Mesenteric fat pad (tissue), 1 donor: ENCODE measurements around the gene HCRT. TPM values are rescaled to one million over a fixed set of nuclear protein-coding genes. Genes with fewer than 3 reads are reported as not detected.
"Not testable (repeated sequence)": the region's sequence is repeated elsewhere in the genome, so short reads cannot be mapped to it uniquely, and the experiment has no call there.

Experiments used
- DNase-seq: peaks from one replicate; pipeline ENCODE4 v3.0.0-alpha.2; 2020; ENCODE audit warnings: low spot score
- total RNA-seq: library from RNA; stranded (reverse); fragmentation: NEBNext Ultra II Directional; extraction: Animal tissue kit (Norgen Biotek cat#: 25700); gene quantifications from one replicate; pipeline ENCODE4 v1.2.1, GENCODE V29; 2021
- donor health status: DM: yes; HTN: yes; CAD: no.

HCRT gene
- total RNA-seq, 1 donor from 2014 or later: not detected

DNA sequence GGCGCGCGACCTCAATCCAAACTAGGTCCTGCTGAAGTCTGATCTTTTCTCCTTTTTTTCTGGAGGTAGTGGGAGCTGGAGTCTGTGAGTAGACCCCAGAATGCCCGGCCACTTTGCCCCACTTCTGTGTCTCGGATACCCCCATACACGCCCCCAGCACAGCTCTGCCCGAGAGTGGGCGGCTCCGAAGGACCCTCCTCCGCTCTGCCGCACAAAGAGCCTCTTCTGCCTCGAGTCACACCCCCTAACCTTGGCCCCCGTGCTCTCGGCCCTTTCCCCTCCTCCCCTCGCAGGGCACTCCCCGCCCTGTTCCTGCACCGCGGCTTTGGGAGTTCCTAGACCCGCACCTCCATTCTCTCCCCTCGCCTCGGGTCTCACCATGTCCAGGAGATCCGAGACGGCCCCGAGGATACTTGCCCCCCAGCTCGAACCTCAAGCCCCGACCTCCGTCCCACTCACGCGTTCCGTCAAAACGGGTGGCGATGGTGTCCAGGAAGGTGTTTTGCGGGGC lies 4.8 kb downstream of the HCRT start:
- DNase-seq: no peak

DNA sequence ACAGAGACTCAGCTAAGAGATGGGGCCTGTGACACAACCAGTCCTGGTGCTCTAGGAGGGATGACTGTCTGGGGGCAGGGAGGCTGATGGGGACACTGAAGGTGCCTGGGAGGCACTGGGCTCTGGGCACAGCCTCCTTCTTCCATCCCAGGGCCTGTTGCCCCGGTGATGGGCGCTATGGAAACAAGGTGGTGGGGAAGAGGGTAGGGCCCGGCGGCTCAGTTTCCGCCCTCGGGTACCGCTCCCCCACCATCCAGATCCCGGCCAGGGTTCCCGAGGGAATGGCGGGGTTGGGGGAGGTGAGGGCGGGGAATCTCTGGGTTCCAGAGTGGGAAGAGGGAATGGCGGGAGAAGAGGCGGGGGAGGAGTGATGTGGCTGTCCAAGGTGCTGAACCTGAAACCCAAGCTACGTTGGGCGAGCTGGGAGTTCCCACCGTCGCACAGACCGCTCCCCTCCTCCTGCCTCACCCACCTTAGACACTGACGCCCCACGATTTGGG lies 5.3 kb downstream of the HCRT start:
- DNase-seq: no peak

DNA sequence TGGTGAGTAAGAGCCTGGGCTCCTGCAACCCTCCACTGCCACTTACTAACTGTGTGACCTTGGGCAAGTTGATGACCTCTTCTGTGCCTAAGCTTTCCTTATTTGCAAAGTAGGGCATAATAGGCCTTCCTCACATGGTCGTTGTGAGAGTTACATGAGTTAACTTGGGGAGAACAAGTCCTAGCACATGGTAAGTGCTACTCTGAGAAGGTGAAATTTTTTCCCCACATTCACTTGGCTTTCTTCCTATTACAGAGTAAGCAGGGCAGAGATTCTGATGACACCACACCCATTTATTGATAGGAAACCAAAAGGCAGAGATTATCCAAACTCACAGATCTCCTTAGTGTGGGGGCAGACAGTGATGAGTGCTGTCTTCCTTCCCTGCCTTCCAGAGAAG lies 5.9 kb downstream of the HCRT start:
- DNase-seq: no peak

DNA sequence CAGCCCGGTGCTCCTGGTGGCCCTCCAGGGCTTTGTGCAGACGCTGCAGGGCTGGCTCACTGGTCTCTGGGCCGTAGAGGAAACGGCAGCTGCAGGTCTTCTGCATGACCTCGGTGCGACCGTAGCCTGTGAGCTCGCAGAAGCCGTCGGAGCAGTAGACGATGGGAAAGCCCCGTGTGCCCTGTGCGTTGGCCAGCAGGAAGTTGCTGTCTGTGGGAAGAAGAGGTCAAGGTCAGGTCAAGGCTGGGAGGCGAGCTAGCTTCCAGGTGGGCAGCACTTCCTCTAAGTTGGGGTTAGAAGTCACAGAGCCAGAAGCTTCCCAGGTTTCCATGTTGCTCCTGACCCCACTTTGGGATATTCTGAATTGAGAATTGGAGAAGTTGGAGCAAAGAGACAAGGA lies 6.4 kb downstream of the HCRT start:
- no peak for DNase-seq

DNA sequence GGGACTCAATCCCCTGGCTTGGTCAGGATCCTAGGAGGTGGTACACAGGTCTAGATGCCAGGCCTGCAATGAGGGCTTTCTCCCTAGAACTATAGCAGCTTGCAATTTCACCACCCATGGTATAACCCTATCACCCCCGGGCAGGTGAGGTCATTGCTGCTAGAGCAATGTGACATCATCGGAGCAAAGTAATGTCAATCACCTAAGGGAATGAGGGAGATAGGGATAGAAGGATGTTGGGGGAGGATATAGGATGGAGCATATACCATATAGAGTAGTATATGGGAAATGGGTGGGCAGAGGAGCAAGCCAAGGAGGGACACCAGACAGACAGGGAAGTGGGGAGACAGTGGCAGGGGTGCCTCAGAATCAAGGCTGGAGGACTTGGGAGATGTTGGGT lies 7.6 kb downstream of the HCRT start:
- DNase-seq: no peak

DNA sequence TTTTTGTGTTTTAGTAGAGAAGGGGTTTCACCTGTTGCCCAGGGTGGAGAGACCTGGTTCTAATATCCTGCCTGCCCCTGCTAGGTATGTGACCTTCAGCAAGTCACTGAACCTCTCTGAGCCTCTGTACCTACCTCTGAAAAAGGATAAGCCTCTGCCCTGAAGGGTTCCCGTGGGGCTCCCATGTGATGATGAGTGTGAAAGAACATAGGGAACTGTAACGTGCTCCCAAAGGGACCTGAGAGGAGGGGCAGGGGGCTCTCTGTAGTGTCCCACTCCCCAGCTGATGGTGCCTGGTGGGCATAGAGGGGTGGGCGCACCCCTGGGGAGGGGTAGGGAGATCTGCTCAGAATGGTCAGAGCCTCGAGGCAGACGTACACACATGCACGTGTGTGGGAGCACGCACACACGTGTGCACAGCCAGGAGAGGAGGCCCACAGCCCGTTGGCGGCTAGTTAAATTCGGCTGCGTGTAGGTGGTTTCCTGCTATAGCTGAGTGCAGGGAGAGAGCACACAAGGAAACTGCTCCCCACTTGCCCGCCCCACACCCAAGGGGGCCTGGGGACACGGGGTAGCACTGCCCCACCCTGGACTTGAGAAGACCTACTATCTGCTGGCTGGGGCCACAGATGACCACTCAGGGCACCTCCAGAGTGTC lies 11.0 kb downstream of the HCRT start:
- DNase-seq: no peak

DNA sequence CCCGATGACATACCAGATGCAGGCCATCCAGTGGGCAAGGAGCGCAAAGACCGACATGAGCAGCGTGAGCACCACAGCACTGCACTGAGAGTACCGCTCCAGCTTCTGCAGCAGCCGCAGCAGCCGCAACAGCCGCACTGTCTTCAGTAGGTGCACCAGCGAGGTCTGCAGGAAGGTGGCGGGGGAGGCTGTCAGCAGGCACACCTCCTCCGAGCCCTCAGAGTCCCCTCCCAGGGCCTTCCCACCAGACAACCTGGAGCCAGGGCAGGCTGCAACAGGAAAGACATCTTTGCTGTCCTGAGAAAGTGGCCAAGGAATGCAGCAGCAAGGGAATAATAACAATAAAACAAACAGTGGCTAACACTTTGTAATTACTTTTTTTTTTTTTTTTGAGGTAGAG lies 13.4 kb downstream of the HCRT start:
- DNase-seq: no peak

DNA sequence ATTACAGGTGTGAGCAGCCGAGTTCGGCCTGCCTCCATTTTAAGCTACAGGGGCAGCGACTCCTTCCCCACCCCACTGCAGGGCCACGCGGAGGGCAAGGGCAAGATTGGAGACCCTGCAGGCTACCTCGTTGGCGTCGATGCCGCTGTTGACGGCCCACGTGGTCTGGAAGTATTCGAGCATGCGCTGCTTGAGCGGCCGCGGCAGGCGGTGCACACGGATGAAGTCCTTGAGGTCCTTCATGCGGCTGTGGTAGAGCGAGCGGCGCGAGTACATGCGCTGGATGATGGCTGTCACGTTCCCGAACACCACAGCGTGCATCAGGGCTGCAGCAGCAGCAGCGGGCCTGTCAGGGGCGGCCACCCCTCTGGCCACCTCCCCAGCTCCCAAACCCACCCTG lies 15.9 kb downstream of the HCRT start:
- DNase-seq: no peak

DNA sequence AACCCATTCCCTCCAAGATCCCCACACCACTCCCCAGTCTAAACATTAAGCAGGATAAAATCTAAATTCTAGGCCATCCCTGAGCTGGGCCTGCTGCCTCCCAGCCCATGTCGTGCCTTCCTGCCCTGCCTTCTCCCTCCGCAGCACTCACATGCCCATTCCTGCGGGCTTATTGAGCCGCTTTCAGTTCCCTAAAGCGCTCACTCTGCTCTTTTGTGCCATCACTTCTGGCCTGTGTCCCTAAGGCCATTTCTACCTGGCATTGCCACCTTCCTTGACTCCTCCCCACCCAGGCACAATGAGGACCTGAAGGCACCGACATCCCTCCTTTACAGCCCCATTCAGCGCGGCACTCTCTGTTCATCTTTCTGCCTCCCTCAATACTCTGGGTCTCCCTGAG lies 17.4 kb downstream of the HCRT start:
- no peak for DNase-seq

DNA sequence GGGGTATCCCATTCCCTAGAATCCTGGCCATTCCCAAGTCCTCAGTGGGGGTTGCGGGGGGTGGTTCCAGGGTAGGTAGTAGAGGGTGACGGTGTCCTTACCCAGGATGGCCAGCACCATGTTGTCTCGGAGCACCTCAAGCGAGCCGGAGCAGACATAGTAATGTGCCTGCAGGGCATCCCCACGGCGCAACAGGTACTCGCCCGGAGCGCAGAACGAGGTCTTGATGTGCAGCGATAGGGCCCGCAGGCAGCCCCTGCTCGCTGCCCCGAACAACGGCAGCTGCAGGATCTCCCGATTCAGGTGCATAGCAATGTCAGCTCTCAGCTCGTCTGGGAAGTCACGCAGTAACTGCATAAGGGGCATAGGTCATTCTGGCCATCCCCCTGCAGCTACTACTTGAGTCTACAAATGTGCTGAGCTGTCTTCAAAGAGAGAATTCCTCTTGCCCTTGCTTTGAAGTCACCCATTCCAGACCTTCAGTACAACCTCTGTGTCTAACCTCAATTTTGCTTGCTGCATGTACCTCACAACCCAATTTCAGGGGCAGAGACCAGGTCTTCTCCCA lies 19.0 kb downstream of the HCRT start:
- no peak for DNase-seq

DNA sequence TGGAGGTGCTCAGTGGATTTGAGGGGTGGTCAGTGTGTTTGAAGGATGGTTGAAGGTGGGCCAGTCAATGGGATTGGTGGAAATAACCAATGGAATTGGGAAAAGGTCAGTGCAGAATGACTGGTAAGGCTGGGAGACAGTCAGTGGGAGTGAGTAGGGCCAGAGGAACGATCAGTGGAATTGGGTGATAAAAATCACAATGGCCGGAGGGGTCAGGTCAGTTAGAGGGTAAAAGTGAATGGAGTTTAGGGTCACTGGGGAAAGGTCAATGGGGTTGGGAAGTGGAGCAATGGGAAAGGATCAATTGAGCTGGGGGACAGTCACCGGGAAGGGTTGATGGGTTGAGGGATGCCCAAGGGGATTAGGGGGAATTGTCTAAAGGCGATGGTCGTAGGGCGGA lies 19.5 kb downstream of the HCRT start:
- no peak for DNase-seq

DNA sequence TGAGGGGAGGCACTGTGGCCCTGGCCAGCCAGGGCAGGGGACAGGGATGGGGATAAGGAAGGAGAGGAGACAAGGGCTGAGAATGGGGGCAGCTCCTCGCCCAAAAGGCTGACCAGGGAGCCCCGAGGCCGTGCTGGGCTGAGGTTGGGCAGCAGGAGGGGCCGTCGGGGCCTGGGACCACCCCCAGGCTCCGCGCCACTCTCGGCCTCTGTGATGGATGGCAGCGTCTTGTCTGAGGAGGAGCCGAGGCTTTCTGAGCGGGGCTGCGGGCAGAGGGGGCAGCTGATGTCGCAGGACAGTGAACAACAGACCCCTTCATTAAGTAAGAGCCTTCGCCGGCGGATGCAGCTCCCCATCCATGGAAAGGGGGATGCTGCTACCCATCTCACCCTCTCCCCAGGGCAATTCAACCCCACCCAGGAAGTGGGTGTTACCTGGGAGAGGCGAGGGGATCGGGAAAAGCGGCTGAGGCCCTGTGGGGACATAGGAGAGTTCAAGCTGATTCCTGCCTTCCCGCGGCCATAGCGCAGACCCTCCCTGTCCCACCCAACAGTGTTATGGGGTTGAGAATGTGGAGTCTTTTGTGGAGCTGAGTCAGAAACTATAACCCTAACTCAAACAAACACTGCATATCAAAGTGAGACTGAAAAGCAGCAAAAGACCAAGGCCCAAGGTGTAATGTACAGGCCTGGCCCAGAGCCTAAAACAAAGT lies 21.4 kb downstream of the HCRT start:
- no peak for DNase-seq

DNA sequence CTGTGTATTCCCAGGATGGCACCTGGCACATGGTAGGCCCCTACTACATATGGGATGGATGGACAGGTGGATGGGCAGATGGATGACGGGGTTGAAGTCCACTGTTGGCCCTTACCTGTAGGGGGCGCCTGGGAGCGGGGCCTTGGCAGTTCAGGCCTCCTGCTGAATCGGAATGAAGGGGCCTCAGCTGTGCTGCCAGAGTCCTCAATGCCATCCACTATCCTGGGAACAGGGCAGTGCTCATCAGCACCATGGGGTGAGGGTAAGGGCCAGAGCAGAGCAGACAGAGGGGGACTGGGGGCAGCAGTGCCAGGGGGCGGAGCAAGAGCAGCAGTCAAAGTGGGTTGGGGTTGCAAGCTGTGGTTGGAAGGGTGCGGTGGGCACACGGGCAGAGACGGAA lies 22.1 kb downstream of the HCRT start:
- DNase-seq: no peak

DNA sequence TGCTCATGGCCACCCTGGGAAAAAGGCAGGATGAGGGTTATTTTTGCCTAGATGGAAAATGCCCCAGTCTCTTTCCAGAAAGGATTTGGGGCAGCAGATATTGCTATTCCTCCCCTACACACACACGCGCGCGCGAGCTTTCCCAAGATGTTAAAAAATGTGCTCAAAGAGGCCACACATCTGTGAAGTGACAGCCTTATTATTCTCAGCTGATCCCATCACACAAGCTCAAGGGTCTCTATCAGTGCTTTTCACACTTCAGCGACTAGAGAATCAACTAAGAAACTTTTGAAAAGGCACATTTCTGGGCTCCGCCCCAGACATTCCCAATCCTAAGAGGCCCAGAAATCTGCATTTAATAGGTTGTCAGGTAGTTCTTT lies 24.7 kb downstream of the HCRT start:
- DNase-seq: no peak

DNA sequence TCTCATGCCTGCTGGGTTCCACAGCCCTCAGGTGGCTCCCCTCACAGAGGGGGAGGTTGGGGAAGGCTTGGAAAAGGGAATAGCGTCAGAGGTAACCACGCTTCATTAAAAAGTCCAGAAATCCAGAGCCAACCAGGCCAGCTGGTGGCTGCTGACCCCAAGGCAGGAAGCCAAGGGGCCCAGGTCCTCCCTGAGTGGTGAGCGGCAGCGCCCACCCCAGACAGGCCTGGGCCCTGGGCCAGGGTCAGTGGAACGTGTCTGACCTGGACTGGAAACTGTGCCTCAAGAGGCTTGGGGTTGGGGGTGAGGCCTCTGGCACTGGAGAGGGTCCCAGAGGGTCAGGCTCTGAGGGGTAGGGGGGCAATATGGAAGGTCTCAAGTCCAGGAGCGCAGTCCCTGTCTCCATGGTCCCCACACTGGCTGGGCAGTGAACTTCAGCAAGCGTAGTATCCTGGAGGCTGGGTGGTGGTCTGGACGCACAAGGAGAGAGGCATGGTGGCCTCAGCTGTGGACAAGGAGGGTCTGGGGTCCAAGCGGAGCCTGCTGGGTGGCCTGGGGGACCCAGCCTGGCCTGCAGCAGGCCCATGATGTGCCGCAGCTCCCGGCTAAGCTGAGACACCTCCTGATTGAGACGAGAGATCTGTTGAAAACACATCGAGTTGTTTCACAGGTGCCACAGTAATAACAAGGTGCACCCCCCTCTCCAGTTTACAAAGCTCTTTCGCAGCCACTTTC lies 25.3 kb downstream of the HCRT start:
- DNase-seq: no peak

DNA sequence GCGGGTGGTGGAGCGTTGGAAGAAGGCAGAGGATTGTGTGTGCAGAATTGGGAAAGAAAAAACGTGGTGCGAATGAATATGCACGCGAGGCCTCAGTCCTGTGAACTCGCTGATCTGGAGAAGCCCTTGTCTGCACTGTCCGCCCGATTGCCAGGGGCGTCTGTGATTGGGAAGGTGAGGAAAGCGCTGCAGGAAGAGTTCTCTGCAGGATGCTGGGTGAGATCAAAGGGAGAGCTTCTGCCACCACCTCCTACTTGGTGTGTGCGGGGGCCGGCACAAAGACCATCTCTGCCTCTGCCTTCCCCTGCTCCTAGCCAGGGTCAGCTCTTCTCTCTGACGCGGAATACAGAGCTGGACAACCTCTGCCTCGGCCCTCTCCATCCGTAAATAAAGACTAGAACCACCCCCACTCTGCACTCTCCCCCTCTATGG lies 29.6 kb downstream of the HCRT start:
- no peak for DNase-seq

DNA sequence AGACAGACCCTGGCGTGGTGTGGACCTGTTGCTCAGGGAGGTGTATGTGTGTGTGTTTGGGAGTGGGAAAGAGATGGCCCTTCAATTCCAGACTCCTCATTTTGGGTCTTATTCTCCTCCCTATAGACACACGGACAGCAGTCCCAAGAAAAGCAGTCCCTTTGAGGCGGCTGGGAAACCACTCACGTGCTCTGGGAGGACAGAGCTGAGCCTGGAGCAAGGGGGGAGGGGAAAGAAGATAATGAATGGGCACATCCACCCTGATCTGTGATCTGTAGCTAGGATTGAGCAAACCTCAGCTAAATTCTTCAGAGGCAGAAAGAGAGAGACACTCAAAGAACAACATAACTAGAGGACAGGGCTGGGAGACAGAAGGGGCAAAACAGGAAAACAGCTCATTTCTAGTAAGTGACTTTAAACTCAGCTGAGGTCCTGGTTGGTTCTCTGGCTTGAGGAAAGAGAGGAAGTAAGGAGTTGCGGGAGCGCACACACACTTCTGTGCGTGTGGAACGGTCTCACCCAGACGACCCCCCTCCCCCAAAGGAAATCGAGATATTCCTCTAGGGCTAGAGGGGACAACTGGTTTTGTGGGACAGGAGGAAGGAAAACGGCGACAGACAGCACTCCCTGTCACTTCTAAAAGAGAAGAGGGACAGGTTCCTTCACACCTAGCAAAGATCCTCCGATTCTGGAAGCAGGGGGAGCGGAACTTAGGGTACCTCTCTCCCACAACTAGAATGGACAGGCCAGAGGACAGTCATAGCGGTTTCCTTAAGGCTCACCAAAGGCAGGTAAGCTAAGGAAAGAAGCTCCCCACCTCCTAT lies 31.1 kb downstream of the HCRT start:
- no peak for DNase-seq

DNA sequence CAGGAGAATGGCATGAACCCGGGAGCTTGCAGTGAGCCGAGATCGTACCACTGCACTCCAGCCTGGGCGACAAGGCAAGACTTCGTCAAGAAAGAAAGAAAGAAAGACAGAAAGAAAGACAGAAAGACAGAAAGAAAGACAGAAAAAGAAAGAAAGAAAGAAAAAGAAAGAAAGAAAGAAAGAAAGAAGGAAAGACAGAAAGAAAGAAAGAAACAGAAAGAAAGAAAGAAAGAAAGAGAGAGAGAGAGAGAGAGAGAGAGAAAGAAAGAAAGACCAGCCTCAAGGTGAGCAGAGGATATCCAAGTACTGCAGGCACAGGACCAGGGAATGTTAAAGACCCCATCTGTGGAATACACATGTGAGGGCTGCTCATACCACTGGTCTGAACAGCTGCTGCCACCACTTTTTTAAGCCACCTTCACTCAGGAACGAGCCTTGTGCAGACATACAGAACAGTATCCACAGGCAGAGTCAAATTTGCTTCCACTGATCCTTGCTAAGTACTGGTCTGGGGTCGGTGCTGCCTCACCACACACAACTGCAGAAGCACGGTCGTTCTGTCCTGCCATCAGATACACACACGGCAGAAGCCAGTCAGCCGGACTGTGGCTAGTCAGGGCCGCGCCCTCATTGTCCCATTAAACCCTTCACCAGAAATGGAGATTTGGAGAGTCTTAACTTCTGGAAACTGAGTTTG lies 38.2 kb downstream of the HCRT start:
- DNase-seq: no peak

DNA sequence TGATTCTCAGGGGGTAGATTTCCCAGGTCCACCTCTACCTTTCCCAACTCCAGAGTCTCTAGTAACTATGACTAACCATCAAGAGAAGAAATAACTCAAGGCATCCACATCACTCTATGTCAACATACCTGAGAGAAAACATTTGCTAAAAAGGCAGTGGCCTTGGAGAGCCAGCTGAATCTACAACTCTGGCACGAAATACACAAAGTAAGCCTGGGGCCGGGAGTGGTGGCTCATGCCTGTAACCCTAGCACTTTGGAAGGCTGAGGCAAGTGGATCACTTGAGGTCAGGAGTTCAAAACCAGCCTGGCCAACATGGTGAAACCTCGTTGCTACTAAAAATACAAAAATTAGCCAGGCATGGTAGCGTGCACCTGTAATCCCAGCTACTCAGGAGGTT lies 42.1 kb downstream of the HCRT start:
- not testable (repeated sequence) for DNase-seq

DNA sequence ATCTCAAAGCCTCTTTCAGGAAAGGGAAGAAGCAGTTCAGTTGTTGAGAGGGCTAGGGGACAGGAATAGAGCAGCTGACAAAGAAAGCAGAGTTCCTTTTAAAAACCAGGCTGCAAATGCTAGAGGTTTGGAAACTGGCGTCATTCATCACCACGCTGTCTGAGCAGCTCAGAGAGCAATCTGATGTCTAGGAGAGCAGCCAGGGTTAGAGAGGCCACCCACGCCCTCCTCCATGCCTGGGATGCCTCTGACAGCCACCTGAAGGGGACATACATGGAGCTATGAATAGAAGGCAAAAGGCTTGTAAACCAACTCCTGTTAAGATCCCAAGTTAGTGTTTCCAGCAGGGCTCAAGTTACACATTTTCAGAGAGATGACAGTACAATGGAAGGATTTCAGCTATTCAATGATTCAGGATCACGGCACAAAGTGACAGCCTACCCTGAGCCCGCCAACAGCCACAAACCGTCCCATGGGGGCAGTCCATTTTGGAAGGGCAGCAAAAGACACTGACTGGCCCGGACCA lies 42.8 kb downstream of the HCRT start:
- no peak for DNase-seq
